HG03520 (cell line): Measurements from ENCODE around the gene MMP26.

Experiments used
- ATAC-seq: cut with Tn5 transposase; IDR thresholded peaks from one replicate; pipeline ENCODE4 v1.9.1; 2021; ENCODE audit warnings: mild to moderate bottlenecking, moderate library complexity; ENCODE audit not compliant: unreplicated experiment

Gene MMP26

DNA sequence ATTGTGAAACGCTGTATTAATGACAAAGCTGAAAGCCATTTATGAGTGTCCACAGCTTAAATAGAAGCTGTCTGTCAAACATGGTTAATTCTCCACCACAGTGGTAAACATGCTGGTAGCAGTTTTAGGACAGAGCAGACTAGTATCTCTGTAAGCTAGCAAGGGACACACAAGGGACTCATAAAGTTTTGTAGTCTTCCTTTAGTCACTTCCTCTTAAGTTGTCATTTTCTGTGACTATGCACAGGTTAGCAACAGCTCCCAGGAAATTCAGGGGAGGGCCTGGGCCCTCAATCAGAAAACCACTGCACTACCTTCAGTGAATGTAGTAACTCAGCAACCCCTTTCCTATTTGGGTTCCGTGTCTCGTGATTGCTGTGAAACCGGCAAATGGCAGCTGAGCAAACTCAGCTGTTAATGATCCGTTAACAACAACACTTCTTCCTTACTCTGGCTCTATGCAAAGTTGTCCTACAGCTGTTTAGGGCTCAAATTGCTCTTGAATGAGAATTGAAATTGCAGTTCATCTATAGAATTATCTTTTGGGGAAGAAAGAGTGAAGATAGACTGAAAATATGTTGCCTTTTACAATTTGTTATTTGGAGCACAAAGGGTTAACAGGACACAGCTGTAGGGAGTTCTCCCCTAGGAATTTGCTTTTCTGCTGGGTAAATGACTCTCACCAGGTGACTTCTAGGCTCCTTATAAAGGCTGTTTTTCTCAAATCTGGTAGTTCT lies at the start of gene MMP26:
TSS of gene MMP26 (plus strand) at position 731 of the 736 bp plus-strand sequence.
- peak; percentile 43 for ATAC-seq

DNA sequence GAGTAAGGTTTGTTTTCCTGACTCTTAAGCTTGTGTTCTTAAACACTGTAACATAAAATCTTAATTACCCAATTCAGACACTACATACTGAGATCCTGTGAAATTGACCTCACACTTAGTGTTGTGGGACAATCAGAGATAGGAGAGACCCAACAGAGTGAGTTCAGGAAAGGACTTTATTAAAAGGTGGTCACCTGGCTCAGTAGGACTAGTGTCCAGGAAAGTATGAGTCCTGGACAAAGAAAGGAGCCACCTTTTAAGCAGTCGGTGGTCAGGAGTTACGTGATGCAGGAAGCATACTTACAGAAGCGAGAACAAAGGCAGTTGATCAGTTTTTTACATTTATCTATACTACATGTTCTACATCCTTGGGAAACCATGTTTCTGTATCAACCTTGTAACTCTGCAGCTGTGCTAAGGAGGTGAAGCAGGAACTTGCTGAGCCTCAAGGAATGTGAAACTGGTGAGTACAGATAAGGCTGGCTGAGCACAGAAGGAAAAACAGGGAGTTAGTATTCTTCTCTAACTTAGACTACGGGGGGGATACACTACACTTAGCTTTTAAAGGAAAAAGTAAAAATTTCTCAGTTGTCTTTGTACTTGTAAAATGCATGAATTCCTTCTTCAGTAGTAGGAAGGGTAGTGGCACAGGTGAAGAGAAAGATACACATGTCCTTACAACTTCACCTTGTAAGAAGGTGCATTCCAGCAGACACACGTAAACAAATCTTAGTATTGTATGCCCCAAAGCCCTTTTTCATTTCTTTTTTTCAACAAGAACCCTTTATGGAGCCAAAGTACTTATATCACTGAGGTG lies 45.7 kb upstream of the MMP26 start:
- ATAC-seq = no peak

GRCh38 chr11:4662876-4663275 lies 41.7 kb upstream of the MMP26 start:
- no peak for ATAC-seq

GRCh38 chr11:4664183-4664582 lies 40.4 kb upstream of the MMP26 start:
- no peak for ATAC-seq

GRCh38 chr11:4664786-4665185 lies 39.8 kb upstream of the MMP26 start:
- no peak for ATAC-seq

DNA sequence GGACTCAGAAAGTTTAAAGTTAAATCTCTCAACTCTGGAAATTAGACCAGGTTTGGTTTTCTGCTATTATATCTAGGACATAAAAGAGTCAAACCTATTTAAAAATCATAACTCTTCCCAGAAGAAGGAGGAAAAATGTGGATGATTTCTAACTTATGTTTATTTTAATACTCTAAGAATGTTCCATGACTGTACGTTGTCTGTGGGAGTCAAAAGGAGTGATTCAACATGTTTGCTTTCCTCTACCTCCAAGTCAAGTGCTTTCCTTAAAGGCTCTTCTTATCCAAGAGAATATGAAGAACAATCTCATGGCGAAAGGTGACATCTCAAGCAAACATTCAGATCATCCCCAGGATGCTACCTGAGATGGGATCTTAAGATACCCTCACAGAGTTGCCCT lies 39.2 kb upstream of the MMP26 start:
- ATAC-seq = no peak

- no peak for ATAC-seq
These were observed 32.8 kb upstream of the MMP26 start for GRCh38 chr11:4671741-4672140.

- no peak for ATAC-seq
These were observed 32.1 kb upstream of the MMP26 start for GRCh38 chr11:4672470-4672869.

DNA sequence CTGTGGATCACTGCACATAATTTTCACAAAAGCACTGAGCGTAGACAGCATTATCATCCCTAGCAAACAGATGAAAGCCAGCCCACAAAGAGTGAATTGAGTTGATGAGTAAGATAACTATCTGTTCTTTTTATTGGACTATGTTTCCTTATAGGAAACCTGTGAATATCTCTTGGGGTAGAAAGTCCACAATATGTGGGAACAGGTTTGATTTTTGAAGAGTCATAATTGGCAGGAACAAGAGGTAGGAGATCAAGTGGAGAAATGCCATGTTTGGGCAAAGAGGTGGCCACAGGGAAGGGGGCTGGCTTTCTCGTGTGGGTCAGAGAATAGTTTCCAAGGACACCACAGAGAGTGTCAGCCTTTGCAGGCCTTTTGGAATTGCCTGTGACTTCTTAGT lies 30.8 kb upstream of the MMP26 start:
- ATAC-seq = no peak

DNA sequence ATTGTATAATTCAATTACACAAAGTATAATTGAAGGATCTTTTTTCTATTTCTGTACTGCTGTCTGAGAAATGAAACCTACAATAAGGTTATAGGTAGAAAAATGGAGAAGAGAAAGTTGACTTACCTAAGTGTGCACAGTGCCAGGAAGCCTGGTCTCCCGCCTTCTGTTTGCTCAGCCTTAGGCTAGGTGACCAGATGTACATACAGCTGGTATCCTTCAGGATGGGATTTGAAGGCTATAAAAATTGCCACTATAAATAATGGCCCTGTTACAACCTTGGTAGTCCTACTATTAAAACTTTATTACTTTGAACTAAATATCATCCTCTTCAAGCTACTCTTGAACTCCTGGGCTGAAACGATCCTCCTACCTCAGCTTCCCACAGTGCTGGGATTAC lies 26.6 kb upstream of the MMP26 start:
- no peak for ATAC-seq

DNA sequence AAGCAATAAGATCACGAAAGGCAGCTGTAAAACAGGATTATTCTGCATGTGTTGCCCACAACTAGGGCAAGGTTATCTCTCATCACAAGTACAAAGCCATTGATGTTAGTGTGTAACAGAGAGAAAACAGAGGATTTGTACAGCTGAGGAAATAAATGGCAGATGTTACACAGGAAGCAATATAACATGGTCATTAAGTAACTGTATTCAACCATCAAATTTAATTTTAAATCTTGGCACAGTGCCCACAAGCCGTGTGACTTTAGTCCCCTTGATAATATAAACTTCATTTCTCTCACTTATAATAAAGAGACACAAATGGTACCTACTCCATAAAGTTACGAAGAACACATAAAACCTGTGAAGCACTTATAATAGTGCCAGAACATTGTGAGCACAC lies 24.2 kb upstream of the MMP26 start:
- ATAC-seq = no peak

DNA sequence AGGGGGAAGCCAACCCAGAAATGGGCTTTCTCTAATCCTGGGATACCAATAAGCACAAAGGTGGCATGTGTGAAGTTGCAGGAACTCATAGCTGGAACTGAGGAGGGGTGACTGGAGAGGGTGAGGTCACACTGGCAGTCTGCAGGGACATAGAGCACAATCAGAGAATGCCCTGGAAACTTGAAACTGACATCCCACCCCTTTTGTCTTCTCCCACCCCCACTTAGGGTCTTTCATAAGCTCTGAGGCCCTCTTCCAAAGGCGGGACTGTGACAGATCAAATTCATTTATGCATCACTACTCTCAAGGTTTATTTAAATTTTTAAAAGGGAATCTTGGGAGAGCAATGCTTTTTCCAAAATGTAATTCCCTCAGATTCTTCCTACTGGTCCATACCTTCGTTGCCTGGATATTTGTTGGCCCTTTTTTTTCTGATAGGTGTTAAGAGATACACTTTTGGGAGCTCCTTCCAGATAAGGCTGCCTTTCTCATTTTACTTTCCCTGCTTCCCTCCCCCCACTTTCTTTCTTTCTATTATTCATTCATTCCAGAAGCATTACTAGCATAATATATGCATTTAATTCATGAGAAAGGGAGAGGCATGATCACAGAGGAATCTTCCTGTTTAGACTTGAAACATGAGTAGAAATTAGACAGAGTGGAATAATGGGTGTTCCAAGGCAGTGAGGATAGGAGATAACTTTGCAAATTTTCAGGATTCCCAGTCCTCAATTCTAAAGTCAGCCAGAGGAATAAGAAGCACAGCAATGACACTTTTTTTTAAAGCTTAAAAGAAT lies 21.8 kb upstream of the MMP26 start:
- no peak for ATAC-seq

DNA sequence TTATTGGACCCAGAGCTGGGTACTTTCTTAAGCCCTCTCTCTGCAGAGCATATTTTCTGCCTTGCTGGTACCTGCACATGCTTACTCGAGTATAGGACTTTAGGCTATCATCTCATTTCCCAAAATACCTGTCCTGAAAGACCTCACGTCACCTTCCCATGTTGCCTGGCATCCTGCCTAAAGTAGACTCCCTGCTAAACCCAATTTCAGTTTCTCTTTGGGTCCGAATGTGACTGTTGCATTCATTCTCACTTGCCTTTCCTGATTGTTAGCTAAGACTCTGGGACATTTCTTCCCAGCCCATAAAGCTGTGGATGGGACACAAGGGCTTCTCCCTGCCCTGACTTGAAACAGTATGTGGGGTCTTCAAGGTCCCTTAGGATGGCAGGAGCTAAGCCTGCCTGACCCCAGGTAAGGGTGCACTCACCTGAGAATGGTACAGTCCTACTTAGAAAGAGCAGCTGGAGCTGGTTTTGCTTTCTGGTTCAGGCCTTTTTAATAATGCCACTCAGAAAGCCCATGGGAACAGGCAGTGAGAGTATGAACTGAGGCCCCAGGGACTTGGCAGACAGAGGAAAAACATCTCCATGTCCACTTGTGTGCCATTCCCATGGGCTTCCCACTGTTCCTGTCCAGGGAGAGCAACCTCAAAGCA lies 19.8 kb upstream of the MMP26 start:
- ATAC-seq = no peak

- no peak for ATAC-seq
These were observed 9.1 kb upstream of the MMP26 start for GRCh38 chr11:4695442-4695841.

- no peak for ATAC-seq
These were observed 7.0 kb upstream of the MMP26 start, which contains the start of gene OR51E2 for GRCh38 chr11:4697585-4697984. Gene OR51E2 (minus strand): TSS chr11:4697853. CDS start chr11:4682711, 15,142 bp downstream.

DNA sequence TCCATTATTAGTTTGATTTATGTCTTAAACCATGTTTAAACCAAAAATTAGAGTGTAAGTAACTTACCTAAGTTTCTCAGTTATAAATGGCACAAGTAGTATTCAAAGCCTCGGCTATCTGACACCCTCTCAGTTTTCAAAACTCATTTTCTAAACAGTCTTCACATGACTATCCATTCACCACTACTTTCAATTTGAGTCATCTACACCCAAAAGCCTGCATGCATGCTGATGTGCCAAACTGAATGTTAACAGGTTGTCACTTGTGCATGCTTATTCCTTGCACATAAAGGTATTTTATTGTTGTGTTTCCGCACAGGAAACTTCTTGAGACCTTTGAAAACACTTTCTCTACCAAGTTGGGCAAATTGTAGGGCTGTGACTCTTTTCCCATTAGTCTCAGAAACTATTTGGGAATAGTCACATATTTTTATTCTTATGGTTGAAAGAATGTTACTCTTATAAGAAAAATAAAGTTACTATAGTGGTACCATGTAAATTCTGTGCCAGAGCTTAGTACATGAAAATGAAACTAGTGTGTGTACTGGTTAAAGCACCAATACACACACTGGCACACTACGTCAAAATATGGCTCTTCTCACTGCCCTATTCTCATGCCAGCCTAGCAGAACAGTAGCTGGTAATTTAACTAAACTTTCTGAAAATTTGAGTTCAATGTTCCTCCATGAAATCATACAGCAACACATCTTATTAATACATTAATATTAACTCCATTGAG lies 4.7 kb upstream of the MMP26 start:
- ATAC-seq = peak; percentile 92

GRCh38 chr11:4700436-4700820 lies 4.2 kb upstream of the MMP26 start:
- no peak for ATAC-seq

DNA sequence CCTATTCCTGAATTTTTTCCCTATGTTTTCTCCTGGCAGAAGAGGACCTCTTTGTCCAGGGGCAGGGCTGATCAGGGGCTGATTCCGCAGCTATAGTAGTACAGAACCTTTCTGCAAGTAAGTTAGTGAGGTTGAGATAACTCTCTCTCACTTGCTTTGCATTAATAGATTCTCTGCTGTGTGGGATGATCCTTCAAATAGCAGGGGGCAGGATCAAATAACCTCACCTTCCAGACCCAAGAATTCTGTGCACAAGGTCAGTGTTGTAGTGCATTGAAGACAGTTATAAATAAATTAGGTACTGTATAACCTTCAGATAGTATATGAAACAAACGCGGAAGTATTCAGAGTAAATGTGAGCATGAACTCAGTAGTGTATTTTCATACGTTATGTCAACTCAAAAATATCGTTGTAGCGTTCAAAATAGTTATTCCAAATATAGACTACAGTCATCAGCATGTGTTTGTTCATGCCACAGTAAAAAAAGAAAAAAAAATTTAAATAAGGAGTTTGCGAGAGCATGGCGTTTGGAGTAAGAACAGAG lies 278 bp downstream of the MMP26 start:
- ATAC-seq = no peak

DNA sequence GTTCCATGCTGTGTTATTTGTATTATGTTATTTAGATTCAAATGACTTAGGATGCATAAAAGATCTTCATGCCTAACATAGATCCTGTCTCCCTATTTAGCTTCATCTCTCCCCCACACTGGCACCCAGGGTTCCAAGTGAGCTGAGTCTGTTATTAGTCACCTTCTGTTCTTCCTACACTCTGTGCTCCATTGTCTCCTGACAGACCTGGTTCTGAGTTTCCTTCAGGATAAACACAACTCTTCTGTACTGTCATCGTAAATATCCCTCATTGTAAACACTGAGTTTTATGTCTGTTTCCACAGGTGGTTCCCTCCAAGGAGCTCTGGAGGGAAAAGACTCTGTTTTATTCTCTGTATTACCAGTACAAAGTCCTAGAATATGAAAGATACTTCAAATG lies 8.7 kb downstream of the MMP26 start:
- no peak for ATAC-seq

DNA sequence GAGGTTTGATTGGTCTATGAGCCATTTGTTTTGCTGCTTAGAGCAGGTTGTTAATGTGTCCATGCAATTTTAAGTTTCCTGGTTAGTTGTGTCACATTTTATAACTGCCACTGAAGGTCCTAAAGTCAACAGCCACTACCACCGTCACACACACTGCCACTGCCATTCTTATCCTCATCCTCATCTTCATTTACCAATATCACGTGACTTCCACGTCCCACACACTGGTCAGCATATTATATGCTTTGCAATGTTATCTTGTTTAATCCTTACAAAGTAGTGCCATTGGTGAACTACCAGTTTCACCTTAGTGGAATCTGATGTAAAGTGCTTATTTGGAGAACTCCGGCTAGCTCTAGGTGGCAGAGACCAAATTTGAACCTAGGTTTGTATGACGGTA lies 9.7 kb downstream of the MMP26 start:
- ATAC-seq = no peak
